PFSK-1 (cell line): ENCODE data around the gene ARPC5.

ENCODE experiments used
- POLR2AphosphoS5 ChIP-seq: IDR thresholded peaks from 2 replicates; pipeline ENCODE4 v1.6.1; 2012; ENCODE audit warnings: low read depth, mild to moderate bottlenecking, control low read depth, low read length, moderate library complexity
- REST ChIP-seq, 2 experiments: IDR thresholded peaks; 2 replicates each; pipeline versions ENCODE4 v1.6.1 to v1.8.0; 2011 to 2012; ENCODE audit warnings: low read depth in 2 of 2, low read length in 2 of 2, control low read depth in 1 of 2, inconsistent platforms in 1 of 2, mild to moderate bottlenecking in 1 of 2, moderate library complexity in 1 of 2; ENCODE audit not compliant: insufficient read depth in 1 of 2
- SIN3A ChIP-seq: IDR thresholded peaks from 2 replicates; pipeline ENCODE4 v1.6.1; 2012; ENCODE audit warnings: mild to moderate bottlenecking, low read length, moderate library complexity, borderline replicate concordance; ENCODE audit not compliant: insufficient read depth
- TAF1 ChIP-seq: IDR thresholded peaks from 2 replicates; pipeline ENCODE4 v1.6.1; 2012; ENCODE audit warnings: low read length, control low read depth, borderline replicate concordance; ENCODE audit not compliant: insufficient read depth

DNA sequence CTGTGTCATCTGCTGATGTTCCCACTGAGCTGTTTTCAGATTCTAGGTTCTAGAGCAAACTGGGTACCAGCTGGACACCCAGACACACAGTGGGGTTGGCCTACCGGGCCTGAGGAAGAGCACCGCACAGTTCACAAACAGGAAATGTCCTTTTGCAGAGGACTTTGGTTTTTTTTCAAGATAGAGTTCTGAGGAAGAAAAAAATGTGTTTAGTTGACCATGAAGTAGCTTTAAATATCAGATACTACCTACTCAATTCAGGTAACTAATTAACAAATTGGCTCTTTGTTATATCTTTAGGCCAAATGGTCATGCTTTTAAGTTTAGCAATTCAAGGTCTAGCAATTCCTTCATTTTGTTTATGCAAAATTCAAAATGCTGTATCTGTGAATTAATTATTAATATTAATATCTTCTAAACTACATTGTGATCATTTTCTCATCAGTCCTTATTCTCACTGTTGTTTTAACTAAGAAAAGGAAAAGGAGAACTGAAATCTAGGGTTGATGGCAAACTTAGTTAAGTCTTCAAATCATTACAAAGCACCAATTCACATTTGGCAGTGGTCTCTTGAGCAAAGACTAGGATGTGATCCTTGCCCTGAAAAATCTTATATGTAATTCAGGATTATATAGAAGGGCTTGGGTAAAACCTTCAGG lies 28.1 kb downstream of the ARPC5 start:
- no peak for TF ChIP-seq REST (IDR thresholded peaks at IDR 0.05; ENCODE audit: insufficient read depth in 1 of 2, low read depth in 2 of 2, low read length in 2 of 2)
- no peak for TF ChIP-seq SIN3A
- no peak for TF ChIP-seq POLR2AphosphoS5
- no peak for TF ChIP-seq TAF1
